B cell (primary cell): ENCODE results near the gene COPS8.

ENCODE experiments used
- CTCF ChIP-seq: fragments of 200-600 bp; IDR thresholded peaks from one replicate; pipeline ENCODE4 v1.8.0; 2022; ENCODE audit warnings: antibody characterized with exemption, mild to moderate bottlenecking
- EZH2 ChIP-seq: IDR thresholded peaks from 2 replicates; pipeline ENCODE4 v1.6.1; 2012; ENCODE audit warnings: borderline replicate concordance, low read depth, mild to moderate bottlenecking, moderate library complexity, low read length; ENCODE audit not compliant: insufficient read depth, poor library complexity, severe bottlenecking

GRCh38 chr2:237068005-237068576 lies 17.6 kb upstream of the COPS8 start:
- TF ChIP-seq CTCF (no peak), EZH2 (no peak)
